HEK293T (cell line): ENCODE measurements around the gene SLA2.

Source experiments
- CTCF ChIA-PET: fragments of 350-600 bp; formaldehyde crosslinking; extraction: SDS; loops from one replicate; lab custom pipeline; 2021; ENCODE audit warnings: antibody characterized with exemption, inconsistent platforms; lab: Yijun Ruan, JAX
- POLR2A ChIA-PET: fragments of 350-600 bp; formaldehyde crosslinking; extraction: SDS; loops from one replicate; lab custom pipeline; 2020; ENCODE audit warnings: antibody characterized with exemption, inconsistent platforms; lab: Yijun Ruan, JAX
- DNase-seq: peaks from one replicate; pipeline ENCODE4 v3.0.0; 2012; ENCODE audit warnings: mixed read lengths; ENCODE audit errors: extremely low spot score
- ARNT ChIP-seq: fragments of 450-650 bp; IDR thresholded peaks from 2 replicates; pipeline ENCODE4 v1.6.1; 2017; ENCODE audit warnings: mild to moderate bottlenecking
- BHLHE40 ChIP-seq: fragments of 450-650 bp; IDR thresholded peaks from 2 replicates; pipeline ENCODE4 v1.6.1; 2016; ENCODE audit warnings: mild to moderate bottlenecking, moderate library complexity, borderline replicate concordance
- CTBP1 ChIP-seq: fragments of 450-650 bp; IDR thresholded peaks from 2 replicates; pipeline ENCODE4 v1.6.1; 2016; ENCODE audit warnings: borderline replicate concordance
- ELF4 ChIP-seq: fragments of 450-650 bp; IDR thresholded peaks from 2 replicates; pipeline ENCODE4 v1.6.1; 2017; ENCODE audit warnings: antibody characterized with exemption
- FOXA1 ChIP-seq: fragments of 450-650 bp; IDR thresholded peaks from 2 replicates; pipeline ENCODE4 v1.6.1; 2016; ENCODE audit warnings: mild to moderate bottlenecking
- FOXK2 ChIP-seq: fragments of 450-650 bp; IDR thresholded peaks from 2 replicates; pipeline ENCODE4 v1.6.1; 2016; ENCODE audit warnings: mild to moderate bottlenecking
- FOXM1 ChIP-seq: fragments of 450-650 bp; IDR thresholded peaks from 2 replicates; pipeline ENCODE4 v1.6.1; 2017; ENCODE audit warnings: mild to moderate bottlenecking, borderline replicate concordance
- HDGF ChIP-seq: fragments of 450-650 bp; IDR thresholded peaks from 2 replicates; pipeline ENCODE4 v1.6.1; 2017; ENCODE audit warnings: antibody characterized with exemption, borderline replicate concordance
- L3MBTL2 ChIP-seq: fragments of 450-650 bp; conservative IDR thresholded peaks from 2 replicates; pipeline ENCODE4 v1.6.1; 2016; ENCODE audit warnings: mild to moderate bottlenecking
- LEF1 ChIP-seq: fragments of 450-650 bp; IDR thresholded peaks from 2 replicates; pipeline ENCODE4 v1.6.1; 2017; ENCODE audit warnings: mild to moderate bottlenecking, borderline replicate concordance
- NFRKB ChIP-seq: fragments of 450-650 bp; IDR thresholded peaks from 2 replicates; pipeline ENCODE4 v1.6.1; 2016; ENCODE audit warnings: mild to moderate bottlenecking, moderate library complexity
- PKNOX1 ChIP-seq: fragments of 450-650 bp; IDR thresholded peaks from 2 replicates; pipeline ENCODE4 v1.6.1; 2016
- SP1 ChIP-seq: fragments of 450-650 bp; IDR thresholded peaks from 2 replicates; pipeline ENCODE4 v1.6.1; 2017
- SUZ12 ChIP-seq: fragments of 450-650 bp; IDR thresholded peaks from 2 replicates; pipeline ENCODE4 v1.6.1; 2016; ENCODE audit warnings: mild to moderate bottlenecking
- TARDBP ChIP-seq: fragments of 450-650 bp; IDR thresholded peaks from 2 replicates; pipeline ENCODE4 v1.6.1; 2016
- ZNF384 ChIP-seq: fragments of 450-650 bp; IDR thresholded peaks from 2 replicates; pipeline ENCODE4 v1.6.1; 2016

Gene SLA2

DNA sequence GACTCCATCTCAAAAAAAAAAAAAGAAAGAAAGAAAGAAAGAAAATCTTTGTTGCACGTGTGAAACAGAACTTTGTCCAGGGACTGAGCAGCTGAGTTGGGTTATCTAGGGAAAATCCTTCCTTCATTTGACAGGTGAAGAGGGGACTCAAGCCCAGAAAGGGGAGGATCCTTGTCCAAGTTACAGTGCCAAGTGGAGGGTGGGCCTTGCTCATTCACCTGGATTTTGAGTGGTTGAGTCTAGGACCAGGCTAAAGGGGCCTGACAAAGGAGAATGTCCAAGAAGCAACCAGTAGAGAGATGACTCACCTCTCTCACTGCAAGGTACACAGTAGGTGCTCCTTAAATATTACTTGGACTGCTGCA lies 69.9 kb downstream of the SLA2 start:
- POLR2A ChIA-PET: interaction anchor here (0.8 to 4.0 kb wide), 4 partner anchors 9 to 30 kb away, joined by 3 to 15 read pairs (median 6); partner anchors contain the start of gene RAB5IF
- CTCF ChIA-PET: interaction anchor here (0.8 kb wide), 2 partner anchors 16 to 159 kb away, joined by 3 read pairs; no protein-coding TSS in a partner anchor
- DNase-seq: no peak
- TF ChIP-seq ARNT: no peak

- ChIA-PET POLR2A (interaction anchor here (1.5 to 4.0 kb wide), 4 partner anchors 10 to 31 kb away, joined by 3 to 29 read pairs (median 12); partner anchors contain the start of gene RAB5IF), CTCF (interaction anchor here (0.9 to 1.0 kb wide), 2 partner anchors 16 to 180 kb away, joined by 3 read pairs; no protein-coding TSS in a partner anchor)
- TF ChIP-seq SP1 (no peak), CTBP1 (0 out of 2 replicates have a peak, but pooled peaks have one; percentile 12), SUZ12 (no peak), BHLHE40 (no peak), FOXA1 (no peak), ARNT (no peak), ZNF384 (no peak), HDGF (no peak), PKNOX1 (no peak), LEF1 (no peak), NFRKB (no peak), TARDBP (peak; percentile 47; the same call in 1 of the 2 replicates), FOXK2 (no peak), L3MBTL2 (peak; percentile 91), FOXM1 (no peak), ELF4 (no peak)
- DNase-seq: peak; percentile 47
Observed at GRCh38 chr20:36574366-36575135, 71.4 kb downstream of the SLA2 start.

DNA sequence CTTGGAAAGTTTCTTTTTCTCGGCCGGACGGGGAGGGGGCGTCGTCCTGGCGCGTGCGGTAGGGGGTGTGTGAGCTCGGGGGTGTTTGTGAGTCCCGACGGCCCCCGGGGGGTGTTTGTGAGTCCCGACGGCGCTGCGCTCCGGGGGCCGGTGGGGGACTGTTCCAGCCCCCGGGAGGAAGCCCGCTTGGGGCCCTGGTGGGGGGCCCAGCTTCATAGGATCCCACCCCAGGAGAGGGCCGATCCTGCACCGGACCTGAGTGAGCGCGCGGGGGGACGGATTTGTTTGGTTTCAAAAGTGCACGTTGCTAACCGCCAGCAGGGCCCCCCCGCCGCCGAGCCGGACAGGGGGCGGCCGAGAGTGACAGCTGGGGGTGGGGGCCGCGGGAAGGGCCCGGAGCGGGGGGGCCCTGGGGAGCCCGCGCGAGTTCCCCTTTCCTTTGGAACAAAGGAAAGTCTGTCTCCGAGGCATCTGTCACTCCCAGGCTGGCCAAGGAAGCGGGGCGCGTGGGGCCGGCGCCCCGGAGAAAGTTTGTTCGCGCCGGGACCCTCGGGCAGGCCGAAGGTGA lies 72.1 kb downstream of the SLA2 start:
- no peak for DNase-seq
- POLR2A ChIA-PET: interaction anchor here (0.9 to 4.0 kb wide), 3 partner anchors 11 to 156 kb away, joined by 3 to 29 read pairs (median 15); partner anchors contain the start of gene RAB5IF
- TF ChIP-seq FOXM1 (peak; percentile 67; the same call in 1 of the 2 replicates), PKNOX1 (peak; percentile 60; the same call in 1 of the 2 replicates), HDGF (no peak), CTBP1 (no peak)
- CTCF ChIA-PET: no interaction called here

GRCh38 chr20:36573103-36573797 lies 72.7 kb downstream of the SLA2 start, which contains the start of gene TGIF2:
Gene TGIF2 (plus strand): TSS chr20:36573597. CDS start chr20:36578775, 5,178 bp downstream.
- TF ChIP-seq FOXK2 (no peak), NFRKB (no peak), ARNT (0 out of 2 replicates have a peak, but pooled peaks have one; percentile 13), CTBP1 (no peak), SUZ12 (no peak), TARDBP (no peak), BHLHE40 (no peak), FOXA1 (no peak), FOXM1 (no peak), LEF1 (peak; percentile 8; the same call in 1 of the 2 replicates), L3MBTL2 (peak; percentile 77), PKNOX1 (no peak), ELF4 (no peak; the same call in 1 of the 2 replicates), HDGF (no peak), SP1 (no peak), ZNF384 (no peak)
- ChIA-PET CTCF (no interaction called here), POLR2A (interaction anchor here (0.6 to 4.0 kb wide), 6 partner anchors 12 to 157 kb away, joined by 3 to 29 read pairs (median 4); partner anchors contain the start of gene RAB5IF)
- peak; percentile 97 for DNase-seq

GRCh38 chr20:36572701-36573102 lies 73.3 kb downstream of the SLA2 start:
- POLR2A ChIA-PET: interaction anchor here (0.6 to 4.0 kb wide), 7 partner anchors 11 to 32 kb away, joined by 3 to 29 read pairs (median 4); partner anchors contain the start of gene RAB5IF
- TF ChIP-seq L3MBTL2 (peak; percentile 83; the same call in 1 of the 2 replicates), PKNOX1 (no peak)
- DNase-seq: peak; percentile 30
- CTCF ChIA-PET: no interaction called here
